ENCODE measurements around the gene EFCAB6.

DNA sequence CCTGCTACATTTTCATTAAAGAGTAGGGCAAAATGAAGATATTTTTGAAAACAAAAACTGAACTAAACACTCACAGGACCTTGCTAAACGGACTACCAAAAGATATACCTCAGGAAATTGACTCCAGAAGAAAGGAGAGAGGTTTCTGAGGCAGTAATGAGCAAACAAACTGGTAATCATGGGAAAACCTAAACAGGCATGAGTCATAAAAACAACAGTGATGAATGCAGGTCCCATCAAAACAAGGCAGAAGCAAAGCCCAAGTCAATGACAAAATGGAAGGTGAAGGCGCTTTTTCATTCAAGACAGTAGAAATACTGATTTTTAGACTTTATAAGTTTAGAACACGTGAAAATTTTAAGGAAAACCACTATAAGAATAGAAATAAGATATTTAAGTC lies 104.5 kb downstream of the EFCAB6 start:
- TF ChIP-seq, protein P1, sequence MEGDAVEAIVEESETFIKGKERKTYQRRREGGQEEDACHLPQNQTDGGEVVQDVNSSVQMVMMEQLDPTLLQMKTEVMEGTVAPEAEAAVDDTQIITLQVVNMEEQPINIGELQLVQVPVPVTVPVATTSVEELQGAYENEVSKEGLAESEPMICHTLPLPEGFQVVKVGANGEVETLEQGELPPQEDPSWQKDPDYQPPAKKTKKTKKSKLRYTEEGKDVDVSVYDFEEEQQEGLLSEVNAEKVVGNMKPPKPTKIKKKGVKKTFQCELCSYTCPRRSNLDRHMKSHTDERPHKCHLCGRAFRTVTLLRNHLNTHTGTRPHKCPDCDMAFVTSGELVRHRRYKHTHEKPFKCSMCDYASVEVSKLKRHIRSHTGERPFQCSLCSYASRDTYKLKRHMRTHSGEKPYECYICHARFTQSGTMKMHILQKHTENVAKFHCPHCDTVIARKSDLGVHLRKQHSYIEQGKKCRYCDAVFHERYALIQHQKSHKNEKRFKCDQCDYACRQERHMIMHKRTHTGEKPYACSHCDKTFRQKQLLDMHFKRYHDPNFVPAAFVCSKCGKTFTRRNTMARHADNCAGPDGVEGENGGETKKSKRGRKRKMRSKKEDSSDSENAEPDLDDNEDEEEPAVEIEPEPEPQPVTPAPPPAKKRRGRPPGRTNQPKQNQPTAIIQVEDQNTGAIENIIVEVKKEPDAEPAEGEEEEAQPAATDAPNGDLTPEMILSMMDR (IDR thresholded peaks at IDR 0.05), result no peak
- no peak for TF ChIP-seq POLR2A (IDR thresholded peaks at IDR 0.05)

Data from gastroesophageal sphincter (tissue), 3 donors.